HK-2 (cell line): Measurements from ENCODE around the gene DGCR8.

Source experiments
- DNase-seq: peaks from one replicate; pipeline ENCODE4 v3.0.0-alpha.2; 2018; ENCODE audit not compliant: unreplicated experiment

Gene DGCR8

GRCh38 chr22:20124083-20124787, 44.2 kb downstream of the DGCR8 start:
- no peak for DNase-seq

- DNase-seq = no peak
Measured at GRCh38 chr22:20125201-20126174, 45.4 kb downstream of the DGCR8 start.

DNA sequence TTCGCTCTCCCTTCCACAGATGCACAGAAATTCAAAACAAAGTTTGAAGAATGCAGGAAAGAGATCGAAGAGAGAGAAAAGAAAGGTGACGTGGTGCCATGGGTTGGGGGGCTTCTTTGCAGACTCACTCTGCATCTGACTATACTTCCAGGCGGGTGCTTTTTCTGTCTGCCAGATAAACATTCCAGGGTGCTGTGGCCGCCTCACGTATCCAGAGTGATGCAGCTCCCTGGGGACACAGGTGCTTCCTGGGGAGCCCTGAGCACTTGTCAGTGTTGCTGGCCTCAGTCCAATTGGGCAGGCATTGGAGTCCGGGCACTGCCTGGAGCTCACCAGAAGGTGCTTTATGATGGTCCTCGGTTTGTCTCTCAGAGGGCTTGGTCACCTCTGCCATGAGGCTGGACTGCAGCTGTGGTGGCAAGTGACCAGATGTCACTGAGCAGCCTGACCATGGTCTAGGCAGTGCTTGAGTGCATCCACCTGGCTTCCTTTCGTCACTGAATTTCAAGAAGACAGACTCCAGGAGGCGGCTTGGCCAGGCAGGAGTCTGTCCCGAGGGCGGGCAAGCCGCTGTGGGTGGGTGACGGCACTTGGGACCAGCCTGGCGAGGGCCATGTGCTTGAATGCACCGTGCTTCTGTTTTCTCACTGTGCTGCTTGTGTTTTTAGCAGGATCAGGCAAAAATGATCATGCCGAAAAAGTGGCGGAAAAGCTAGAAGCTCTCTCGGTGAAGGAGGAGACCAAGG, 46.4 kb downstream of the DGCR8 start:
- DNase-seq = no peak

- no peak for DNase-seq
Measured at GRCh38 chr22:20127318-20127868, 47.4 kb downstream of the DGCR8 start.

DNA sequence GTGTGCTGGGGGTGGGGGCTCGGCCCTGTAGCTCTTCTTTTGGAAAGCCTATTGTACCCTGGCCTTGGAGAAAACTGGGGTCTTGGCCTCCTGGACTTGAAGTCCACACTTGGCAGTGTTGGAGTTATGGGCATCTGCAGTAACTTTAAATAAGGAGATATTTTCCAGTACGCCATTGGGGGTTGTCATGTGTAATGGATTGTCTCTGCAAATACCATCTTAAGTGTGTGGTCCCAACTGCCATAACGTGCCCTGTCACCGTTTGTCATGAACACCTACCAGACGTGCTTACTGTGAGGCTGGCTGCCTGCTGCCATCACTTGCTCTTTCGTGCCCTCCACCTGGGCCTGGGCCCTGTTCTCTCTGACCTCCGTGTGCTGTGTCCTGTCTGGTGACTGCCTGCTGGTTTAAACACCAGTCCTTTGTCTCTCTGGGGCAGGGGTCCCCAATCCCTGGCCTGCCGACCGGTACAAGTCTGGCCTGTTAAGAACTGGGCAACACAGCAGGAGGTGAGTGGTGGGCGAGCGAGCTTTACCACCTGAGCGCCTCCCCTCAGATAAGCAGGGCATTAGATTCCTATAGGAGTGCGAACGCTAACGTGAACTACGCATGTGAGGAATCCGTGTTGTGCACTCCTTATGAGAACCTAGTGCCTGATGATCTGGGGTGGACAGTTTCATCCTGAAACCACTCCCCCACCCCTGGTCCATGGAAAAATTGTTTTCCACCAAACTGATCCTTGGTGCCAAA, 48.0 kb downstream of the DGCR8 start:
- DNase-seq = no peak

DNA sequence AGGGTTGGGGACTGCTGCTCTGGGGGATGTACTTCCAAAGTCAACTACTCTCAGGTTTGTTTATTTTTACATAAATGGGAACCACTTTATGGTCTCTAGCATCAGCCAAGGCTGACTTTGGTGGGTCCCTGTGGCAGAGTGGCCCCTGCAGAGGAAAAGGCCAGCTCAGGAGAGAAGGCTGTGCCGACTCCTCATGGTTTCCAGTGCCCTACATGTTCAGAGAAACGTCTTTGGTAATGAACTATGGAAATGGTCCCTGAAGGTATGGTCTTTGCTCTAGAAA, 48.5 kb downstream of the DGCR8 start:
- no peak for DNase-seq

DNA sequence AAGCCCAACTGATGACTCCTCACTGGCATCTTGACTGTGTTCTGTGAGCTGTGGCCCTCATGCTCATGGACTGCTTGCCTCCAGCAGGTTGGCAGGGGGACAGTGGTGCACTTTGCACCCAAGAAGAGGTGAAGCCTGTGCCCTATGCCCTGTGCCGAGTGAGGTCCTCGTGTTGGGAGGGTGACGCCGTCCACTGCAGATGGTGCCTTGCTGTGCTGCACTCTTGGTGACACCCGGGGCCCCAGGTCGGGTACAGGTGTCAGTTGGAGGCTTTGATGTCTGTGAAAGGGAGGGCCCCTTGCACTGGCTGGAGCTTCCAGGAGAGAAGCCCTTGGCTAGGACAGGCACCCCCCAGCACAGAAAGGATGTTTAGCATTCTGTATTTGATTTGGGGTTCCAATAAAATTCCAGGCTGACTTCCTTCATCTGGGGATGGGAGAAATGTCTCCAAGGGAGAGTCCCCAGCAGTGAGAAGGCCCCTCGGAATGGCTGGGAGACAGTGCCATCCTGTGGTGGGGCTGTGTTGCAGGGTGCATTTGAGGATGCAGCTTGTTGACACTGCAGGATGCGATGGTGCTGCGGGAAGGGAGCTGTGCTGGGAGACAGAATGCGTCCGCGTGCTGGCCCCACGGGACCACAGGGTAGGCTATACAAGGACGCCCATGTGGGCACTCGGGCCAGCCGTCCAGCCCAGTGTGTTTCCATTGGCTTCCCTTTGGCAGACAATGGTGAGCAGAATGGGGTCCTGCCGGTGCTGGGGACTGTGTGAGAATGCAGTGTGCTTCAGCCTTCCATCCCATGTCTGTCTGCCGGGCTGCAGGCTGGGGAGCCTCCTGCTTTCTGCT, 49.1 kb downstream of the DGCR8 start:
- no peak for DNase-seq

- no peak for DNase-seq
Measured at GRCh38 chr22:20129747-20130014, 49.6 kb downstream of the DGCR8 start.

GRCh38 chr22:20130319-20130718, 50.3 kb downstream of the DGCR8 start:
- no peak for DNase-seq

DNA sequence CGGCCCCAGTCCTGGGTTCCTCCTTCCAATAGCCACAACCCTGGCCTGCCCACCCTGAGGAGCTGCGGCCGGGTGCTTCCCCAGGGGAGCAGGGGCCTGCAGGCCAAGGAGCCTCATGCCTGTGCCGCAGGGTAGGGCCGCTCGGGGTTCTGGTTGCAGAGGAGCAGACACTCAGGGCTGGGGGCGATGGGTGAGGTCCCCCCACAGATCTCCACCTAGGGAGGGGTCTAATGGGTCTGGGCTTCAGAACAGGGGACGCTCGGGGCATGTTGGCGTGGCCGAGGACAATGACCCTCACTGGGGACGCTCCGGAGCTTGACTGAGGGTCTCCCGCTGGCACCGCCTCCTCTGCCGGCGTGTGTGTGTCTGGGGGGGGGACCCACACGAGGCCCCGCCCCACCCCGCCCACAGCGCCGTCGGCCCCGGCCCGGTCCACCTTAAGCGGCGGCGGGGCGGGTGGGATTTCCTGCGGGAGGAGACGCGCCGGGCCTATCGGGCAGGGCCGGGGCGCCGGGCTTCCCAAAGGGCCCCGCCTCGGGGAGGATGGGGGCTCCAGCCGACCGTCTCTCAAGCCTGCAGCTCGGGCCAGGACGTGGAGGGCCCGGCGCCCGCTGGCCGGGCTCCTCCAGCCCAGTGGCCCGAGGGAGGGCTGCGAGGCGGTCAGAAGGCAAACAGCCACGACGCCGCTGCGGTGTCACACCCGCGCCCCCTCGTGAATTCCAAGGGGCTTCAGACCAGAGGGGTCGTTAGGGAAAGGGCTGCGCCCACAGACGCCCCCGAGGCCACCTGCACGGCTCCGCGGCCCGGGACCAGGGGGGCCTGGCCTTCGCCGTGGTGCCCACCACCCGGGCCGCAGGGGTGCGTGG, 50.9 kb downstream of the DGCR8 start:
- peak; percentile 59 for DNase-seq

DNA sequence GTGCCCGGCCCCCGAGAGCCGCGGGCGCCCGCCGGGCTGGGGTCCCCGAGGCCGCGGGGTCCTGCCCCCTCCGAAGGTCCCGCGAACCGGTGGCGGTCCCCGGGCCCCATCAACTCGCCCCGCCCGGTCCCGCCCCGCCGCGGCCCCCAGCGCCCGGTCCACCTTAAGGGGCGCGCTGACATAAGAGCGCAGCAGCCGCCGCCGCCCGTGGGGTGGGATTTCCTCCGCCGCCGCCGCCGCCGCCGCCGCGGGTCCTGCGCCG, 51.5 kb downstream of the DGCR8 start, which contains the start of gene ZDHHC8:
Gene ZDHHC8, plus strand, starts transcription at position 208 of the 262 bp plus-strand sequence. CDS start 144 bp downstream, outside the sequence.
- no peak for DNase-seq

DNA sequence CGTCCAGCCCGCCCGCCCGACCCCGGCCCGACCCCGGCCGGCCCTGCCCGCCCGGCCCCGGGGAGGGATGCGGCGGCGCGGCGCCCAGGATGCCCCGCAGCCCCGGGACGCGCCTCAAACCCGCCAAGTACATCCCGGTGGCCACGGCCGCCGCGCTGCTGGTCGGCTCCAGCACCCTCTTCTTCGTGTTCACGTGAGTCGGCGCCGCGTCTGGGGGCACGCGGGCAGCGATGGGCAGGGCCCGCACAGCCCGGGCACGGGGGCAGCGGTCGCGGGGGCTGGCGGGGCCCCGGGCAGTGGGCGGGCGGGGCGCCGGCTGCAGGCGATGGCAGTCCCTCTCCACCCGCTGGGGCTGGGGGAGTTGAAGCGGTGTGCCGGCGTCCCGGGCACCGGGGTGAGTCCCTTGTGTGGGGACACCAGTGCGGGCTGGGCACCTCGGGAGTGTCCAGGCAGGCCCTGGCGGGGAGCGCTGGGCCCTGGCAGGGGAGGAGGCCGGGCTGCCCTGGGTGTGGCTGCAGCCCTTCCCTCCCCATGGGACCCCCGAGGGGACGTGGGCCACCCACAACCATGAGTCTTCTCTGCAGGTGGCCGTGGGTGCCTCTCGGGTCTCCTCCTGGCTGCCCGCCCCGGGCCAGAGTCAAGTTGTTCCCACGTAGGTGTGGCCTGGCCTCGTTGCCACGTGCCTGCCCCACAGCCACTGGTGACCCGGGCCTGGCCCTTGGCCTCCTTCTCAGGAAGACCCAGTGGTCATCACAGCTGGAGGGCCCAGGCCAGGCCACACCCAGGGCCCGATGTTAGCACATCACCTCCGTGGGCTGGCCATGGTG, 52.0 kb downstream of the DGCR8 start:
- no peak for DNase-seq

DNA sequence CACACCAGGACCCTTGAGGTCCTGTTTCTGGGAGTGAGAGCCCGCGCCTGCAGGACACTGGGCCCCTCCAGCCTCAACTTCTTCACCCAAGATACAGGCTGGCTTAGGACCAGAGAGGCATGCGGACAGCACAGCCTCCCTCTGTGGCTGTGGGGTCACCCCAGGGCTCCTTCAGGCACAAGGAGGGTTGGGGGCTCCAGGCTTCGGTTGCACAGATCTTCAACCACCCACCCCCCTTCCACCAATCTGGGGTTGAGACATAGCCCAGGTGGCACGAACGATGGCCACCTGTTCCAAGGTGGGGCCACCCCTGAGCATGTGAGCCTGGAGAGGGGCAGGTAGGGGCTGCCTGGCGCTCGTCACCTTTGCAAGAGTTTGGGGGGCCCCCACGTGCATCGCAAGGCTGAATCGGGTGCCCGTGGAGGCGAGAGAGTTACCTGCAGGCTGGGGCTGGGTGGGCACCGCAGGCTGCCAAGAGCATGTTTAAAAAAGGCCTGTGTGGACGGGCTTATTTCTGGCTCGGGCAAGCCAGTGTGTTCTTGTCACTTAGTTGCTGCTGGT, 52.7 kb downstream of the DGCR8 start:
- no peak for DNase-seq

GRCh38 chr22:20133930-20134549, 54.0 kb downstream of the DGCR8 start:
- no peak for DNase-seq

- no peak for DNase-seq
Measured at GRCh38 chr22:20135265-20135664, 55.2 kb downstream of the DGCR8 start.

DNA sequence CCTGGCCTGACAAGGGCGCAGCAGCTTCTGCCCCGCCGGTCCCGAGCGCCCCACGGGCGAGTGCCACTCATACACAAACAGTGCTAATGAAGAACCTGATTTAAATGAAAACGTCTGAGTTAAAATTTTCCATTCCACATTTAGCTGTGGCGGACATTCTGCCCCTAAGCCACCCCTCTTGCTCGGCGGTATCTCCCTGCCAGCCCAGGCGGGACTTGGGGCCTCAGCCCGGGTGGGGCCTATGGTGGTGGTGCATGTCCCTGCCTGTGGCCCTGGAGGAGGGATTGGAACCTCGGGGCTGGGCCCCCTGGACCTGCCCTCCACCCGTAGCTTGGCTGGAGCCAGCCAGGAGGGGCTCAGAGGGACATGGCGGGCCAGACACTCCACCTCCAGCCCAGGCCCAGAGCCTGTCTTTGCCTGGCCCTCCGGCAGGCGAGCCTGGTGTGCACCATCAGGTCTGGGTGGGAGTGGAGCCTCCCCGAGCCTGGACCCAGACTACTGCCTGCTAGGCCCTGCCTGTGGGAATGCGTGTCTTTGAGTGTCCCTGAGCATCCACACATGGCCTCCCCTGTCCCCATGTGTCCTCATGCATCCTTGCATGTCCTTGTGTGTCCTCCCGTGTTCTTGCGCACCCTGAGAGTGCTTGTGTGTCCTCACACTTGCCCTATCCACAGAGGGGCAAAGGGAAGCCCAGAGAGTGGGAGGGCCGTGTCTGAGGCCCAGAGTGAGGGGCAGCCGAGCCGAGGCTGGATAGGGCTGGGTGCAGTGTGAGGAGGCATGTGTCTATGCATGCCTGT, 56.0 kb downstream of the DGCR8 start:
- no peak for DNase-seq

- no peak for DNase-seq
Measured at GRCh38 chr22:20136603-20136873, 56.5 kb downstream of the DGCR8 start.

DNA sequence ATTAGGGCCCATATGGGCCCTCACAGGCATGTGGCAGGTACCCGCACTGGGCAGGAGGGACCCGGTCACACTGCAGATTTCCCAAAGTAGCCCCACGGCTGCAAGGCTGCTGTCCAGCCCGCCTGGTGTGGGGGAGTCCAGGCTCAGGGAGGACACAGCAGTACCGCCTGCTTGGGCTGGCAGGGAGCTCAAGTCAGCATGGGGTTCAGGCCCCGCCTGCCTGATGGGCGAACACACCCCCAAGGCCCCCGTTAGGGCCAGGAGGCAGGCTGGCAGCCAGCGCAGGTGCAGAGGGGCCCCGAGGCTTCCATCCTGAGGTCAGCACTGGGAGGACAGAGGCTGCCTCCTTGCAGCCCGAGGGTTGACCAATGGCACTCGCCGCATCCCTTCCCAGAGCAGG, 57.1 kb downstream of the DGCR8 start:
- DNase-seq = no peak
